Liver (tissue), 9 donors: ENCODE measurements around the gene DLL1. TPM values are rescaled to one million over a fixed set of nuclear protein-coding genes. Genes with fewer than 3 reads are reported as not detected.

Source experiments
- DNase-seq: peaks from one replicate; pipeline ENCODE4 v3.0.0-alpha.2; 2017; ENCODE audit warnings: low spot score
- H3K27ac ChIP-seq, 2 donors: one replicate each; pipeline ENCODE4 v1.7.0; 2013; ENCODE audit warnings: inconsistent platforms in 2 of 2, low read length in 2 of 2, control low read depth in 1 of 2, low read depth in 1 of 2, mild to moderate bottlenecking in 1 of 2
- H3K27me3 ChIP-seq, 4 donors: one replicate each; pipeline versions ENCODE4 v1.6.1 to v1.7.0; 2013; ENCODE audit warnings: low read length in 3 of 4, inconsistent platforms in 1 of 4, mild to moderate bottlenecking in 1 of 4, moderate library complexity in 1 of 4; ENCODE audit not compliant: control insufficient read depth in 4 of 4, insufficient read depth in 4 of 4
- H3K36me3 ChIP-seq, 4 donors: one replicate each; pipeline versions ENCODE4 v1.6.1 to v1.7.0; 2013; ENCODE audit warnings: low read length in 3 of 4, mild to moderate bottlenecking in 3 of 4, low read depth in 1 of 4, moderate library complexity in 1 of 4; ENCODE audit not compliant: control insufficient read depth in 4 of 4, insufficient read depth in 3 of 4
- H3K4me1 ChIP-seq, 4 donors: one replicate each; pipeline versions ENCODE4 v1.6.1 to v1.7.0; 2013; ENCODE audit warnings: low read length in 3 of 4, mild to moderate bottlenecking in 3 of 4, moderate library complexity in 1 of 4; ENCODE audit not compliant: control insufficient read depth in 4 of 4, insufficient read depth in 4 of 4
- H3K4me3 ChIP-seq, 3 donors: one replicate each; pipeline versions ENCODE4 v1.6.1 to v1.7.0; 2013; ENCODE audit warnings: low read length in 3 of 3, control low read depth in 1 of 3, low read depth in 1 of 3, mild to moderate bottlenecking in 1 of 3
- H3K9ac ChIP-seq, 2 donors: one replicate each; pipeline ENCODE4 v1.7.0; 2013; ENCODE audit warnings: low read length in 2 of 2, mild to moderate bottlenecking in 2 of 2, moderate library complexity in 2 of 2, control low read depth in 1 of 2, low read depth in 1 of 2
- H3K9me3 ChIP-seq, 4 donors: one replicate each; pipeline versions ENCODE4 v1.6.1 to v1.7.0; 2013; ENCODE audit warnings: low read length in 3 of 4; ENCODE audit not compliant: control insufficient read depth in 4 of 4
- EGR1 ChIP-seq, 2 donors: IDR thresholded peaks; 2 replicates each; pipeline ENCODE4 v1.6.1; 2016 to 2018; ENCODE audit warnings: antibody characterized with exemption in 2 of 2, low read depth in 2 of 2
- GABPA ChIP-seq, 2 donors: IDR thresholded peaks in 1 of 2; conservative IDR thresholded peaks in 1 of 2; 2 replicates each; pipeline ENCODE4 v1.6.1; 2016; ENCODE audit warnings: antibody characterized with exemption in 2 of 2, mild to moderate bottlenecking in 1 of 2, moderate library complexity in 1 of 2
- HNF4A ChIP-seq, 2 donors: conservative IDR thresholded peaks; 2 replicates each; pipeline ENCODE4 v1.6.1; 2016; ENCODE audit warnings: antibody characterized with exemption in 2 of 2, mild to moderate bottlenecking in 2 of 2
- HNF4G ChIP-seq: IDR thresholded peaks from 2 replicates; pipeline ENCODE4 v1.6.1; 2016; ENCODE audit warnings: antibody characterized with exemption
- JUND ChIP-seq, 2 donors: IDR thresholded peaks; 2 replicates each; pipeline ENCODE4 v1.6.1; 2016; ENCODE audit warnings: antibody characterized with exemption in 2 of 2
- NR2F2 ChIP-seq: IDR thresholded peaks from 2 replicates; pipeline ENCODE4 v1.6.1; 2016; ENCODE audit warnings: antibody characterized with exemption
- RAD21 ChIP-seq, 2 donors: IDR thresholded peaks; 2 replicates each; pipeline ENCODE4 v1.6.1; 2016; ENCODE audit warnings: antibody characterized with exemption in 2 of 2, mild to moderate bottlenecking in 2 of 2
- RXRA ChIP-seq, 2 donors: IDR thresholded peaks; 2 replicates each; pipeline ENCODE4 v1.6.1; 2017 to 2018; ENCODE audit warnings: antibody characterized with exemption in 2 of 2, mild to moderate bottlenecking in 1 of 2
- SP1 ChIP-seq: IDR thresholded peaks from 2 replicates; pipeline ENCODE4 v1.6.1; 2018; ENCODE audit warnings: antibody characterized with exemption, mild to moderate bottlenecking
- TAF1 ChIP-seq: conservative IDR thresholded peaks from 2 replicates; pipeline ENCODE4 v1.6.1; 2016; ENCODE audit warnings: antibody characterized with exemption, mild to moderate bottlenecking
- YY1 ChIP-seq: IDR thresholded peaks from 2 replicates; pipeline ENCODE4 v1.6.1; 2016; ENCODE audit warnings: antibody characterized with exemption, mild to moderate bottlenecking
- WGBS: extraction: QIAGEN DNeasy Blood & Tissue Kit; methylation state at CpG from one replicate; pipeline ENCODE4 v1.1.7; 2013; 5-methylcytosine and 5-hydroxymethylcytosine counted together
- polyA plus RNA-seq, 2 donors: library from polyadenylated mRNA; stranded (reverse) in 1 of 2; unstranded in 1 of 2; fragments of 200-250 nt in 1 of 2; fragments of >200 nt in 1 of 2; fragmentation: Nextera tagmentation in 1 of 2; extraction: Ambion mirVana in 1 of 2; gene quantifications; one replicate each; pipeline versions ENCODE4 v1.2.1 to v1.2.3, GENCODE V29; 2013 to 2015
- total RNA-seq, 2 donors: library from RNA; depleted of rRNA; stranded (reverse); fragments of >200 nt; gene quantifications; one replicate each; pipeline ENCODE4 v1.2.3, GENCODE V29; 2014
- TF ChIP-seq, protein P1 (sequence below): fragments of 150-350 bp; IDR thresholded peaks from 2 replicates; pipeline ENCODE4 v1.5.1; 2017; ENCODE audit warnings: improper control_type of control experiment, low read depth, low read length; ENCODE audit not compliant: missing input control
- TF ChIP-seq, protein P2 (sequence below): IDR thresholded peaks from 2 replicates; pipeline ENCODE4 v1.6.1; 2016; ENCODE audit warnings: antibody characterized with exemption
- TF ChIP-seq, protein P3 (sequence below): IDR thresholded peaks from 2 replicates; pipeline ENCODE4 v1.6.1; 2016; ENCODE audit warnings: antibody characterized with exemption, mild to moderate bottlenecking
- donor health status: healthy.
- donor health status: healthy.
- donor health status: healthy.
- donor health status: healthy.
- donor health status: healthy.

The DLL1 gene
- total and polyA plus RNA-seq, 4 donors, result 1.0 to 2.3 (median 1.7) TPM

DNA sequence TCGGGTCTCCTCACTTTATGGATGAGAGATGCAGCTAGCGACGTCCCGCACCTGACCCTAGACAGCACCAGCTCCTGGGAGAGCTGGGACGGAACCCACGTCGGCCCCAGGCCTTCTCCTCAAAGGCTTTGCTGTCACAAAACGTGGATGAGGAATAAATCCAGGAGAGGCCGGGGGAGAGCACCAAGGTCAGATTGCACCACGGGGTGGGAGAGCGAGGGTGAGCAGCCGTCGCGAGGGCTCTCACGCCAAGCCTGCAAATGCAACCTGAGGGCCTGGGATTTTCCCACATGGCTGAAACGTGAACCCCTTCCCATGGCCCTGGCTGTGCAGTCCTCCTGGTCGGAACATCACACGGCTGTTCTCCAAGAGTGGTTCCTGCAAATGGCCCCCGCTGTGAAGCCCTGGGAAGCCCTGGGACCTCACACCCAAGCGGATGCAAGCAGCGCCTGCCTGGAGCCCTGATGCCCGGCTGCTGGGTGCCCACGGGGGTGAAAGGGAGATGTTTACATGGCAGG lies 45.3 kb downstream of the DLL1 start:
- Histone ChIP-seq H3K4me1 (no peaks in the 10 kb centered on the region), H3K9ac (no peak overlapping the region), H3K9me3 (no peaks in the 10 kb centered on the region), H3K27me3 (peaks cover 0 to 4% (median 0%) of the 10 kb centered on the region in 4 donors), H3K4me3 (no peak overlapping the region), H3K36me3 (no peaks in the 10 kb centered on the region), H3K27ac (no peak overlapping the region)
- TF ChIP-seq RAD21 (IDR thresholded peaks at IDR 0.05) (no peak), EGR1 (IDR thresholded peaks at IDR 0.05; ENCODE audit: low read depth in 2 of 2) (no peak)
- TF ChIP-seq, protein P1, sequence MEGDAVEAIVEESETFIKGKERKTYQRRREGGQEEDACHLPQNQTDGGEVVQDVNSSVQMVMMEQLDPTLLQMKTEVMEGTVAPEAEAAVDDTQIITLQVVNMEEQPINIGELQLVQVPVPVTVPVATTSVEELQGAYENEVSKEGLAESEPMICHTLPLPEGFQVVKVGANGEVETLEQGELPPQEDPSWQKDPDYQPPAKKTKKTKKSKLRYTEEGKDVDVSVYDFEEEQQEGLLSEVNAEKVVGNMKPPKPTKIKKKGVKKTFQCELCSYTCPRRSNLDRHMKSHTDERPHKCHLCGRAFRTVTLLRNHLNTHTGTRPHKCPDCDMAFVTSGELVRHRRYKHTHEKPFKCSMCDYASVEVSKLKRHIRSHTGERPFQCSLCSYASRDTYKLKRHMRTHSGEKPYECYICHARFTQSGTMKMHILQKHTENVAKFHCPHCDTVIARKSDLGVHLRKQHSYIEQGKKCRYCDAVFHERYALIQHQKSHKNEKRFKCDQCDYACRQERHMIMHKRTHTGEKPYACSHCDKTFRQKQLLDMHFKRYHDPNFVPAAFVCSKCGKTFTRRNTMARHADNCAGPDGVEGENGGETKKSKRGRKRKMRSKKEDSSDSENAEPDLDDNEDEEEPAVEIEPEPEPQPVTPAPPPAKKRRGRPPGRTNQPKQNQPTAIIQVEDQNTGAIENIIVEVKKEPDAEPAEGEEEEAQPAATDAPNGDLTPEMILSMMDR, result no peak
- 72% methylated on average over 23 of the region's 23 CpGs for WGBS
- DNase-seq, result no peak

DNA sequence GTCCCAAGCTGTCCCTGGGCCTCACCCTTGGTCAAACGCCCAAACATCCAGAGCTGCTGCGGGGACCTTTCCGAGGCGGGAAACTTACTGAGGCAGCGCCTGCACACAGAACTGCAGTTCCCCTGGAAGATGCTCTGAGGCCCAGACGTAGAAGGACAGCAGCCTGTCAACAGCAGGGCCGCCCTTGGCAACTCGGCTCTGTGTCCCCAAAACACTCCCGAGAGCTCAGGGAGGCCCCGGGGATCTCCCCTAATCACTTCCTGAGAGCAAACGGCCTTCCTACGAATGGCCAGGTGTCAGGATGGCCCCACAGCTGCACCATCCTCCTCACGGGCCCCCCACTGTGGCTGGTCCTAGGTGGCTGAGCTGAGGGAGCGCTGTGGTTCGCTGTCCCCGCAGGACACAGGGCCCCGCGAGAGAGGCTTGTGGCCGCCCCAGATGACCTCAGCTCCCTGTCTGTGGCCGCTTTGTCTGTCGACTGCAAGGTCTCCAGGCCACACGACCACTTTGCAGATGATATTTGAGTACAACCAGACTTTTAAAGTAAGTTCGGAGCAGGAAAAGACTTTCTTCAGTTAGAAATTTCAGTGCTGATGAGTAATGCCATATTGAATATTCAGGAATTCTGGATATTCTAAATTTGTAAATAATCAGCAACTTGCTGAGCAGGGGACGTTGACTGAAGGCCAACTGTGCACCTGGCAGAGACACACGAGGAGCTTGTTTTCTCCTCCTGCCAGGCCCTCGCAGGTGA lies 46.0 kb downstream of the DLL1 start:
- no peaks in the 10 kb centered on the region for H3K9me3 ChIP-seq
- H3K4me3 ChIP-seq, result no peak overlapping the region
- no peak overlapping the region for H3K9ac ChIP-seq
- TF ChIP-seq, protein P1, result no peak
- TF ChIP-seq NR2F2, result no peak
- TF ChIP-seq TAF1, result no peak
- TF ChIP-seq EGR1 (IDR thresholded peaks at IDR 0.05; ENCODE audit: low read depth in 2 of 2), result no peak
- TF ChIP-seq, protein P2, sequence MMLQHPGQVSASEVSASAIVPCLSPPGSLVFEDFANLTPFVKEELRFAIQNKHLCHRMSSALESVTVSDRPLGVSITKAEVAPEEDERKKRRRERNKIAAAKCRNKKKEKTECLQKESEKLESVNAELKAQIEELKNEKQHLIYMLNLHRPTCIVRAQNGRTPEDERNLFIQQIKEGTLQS, result no peak
- TF ChIP-seq, protein P3, sequence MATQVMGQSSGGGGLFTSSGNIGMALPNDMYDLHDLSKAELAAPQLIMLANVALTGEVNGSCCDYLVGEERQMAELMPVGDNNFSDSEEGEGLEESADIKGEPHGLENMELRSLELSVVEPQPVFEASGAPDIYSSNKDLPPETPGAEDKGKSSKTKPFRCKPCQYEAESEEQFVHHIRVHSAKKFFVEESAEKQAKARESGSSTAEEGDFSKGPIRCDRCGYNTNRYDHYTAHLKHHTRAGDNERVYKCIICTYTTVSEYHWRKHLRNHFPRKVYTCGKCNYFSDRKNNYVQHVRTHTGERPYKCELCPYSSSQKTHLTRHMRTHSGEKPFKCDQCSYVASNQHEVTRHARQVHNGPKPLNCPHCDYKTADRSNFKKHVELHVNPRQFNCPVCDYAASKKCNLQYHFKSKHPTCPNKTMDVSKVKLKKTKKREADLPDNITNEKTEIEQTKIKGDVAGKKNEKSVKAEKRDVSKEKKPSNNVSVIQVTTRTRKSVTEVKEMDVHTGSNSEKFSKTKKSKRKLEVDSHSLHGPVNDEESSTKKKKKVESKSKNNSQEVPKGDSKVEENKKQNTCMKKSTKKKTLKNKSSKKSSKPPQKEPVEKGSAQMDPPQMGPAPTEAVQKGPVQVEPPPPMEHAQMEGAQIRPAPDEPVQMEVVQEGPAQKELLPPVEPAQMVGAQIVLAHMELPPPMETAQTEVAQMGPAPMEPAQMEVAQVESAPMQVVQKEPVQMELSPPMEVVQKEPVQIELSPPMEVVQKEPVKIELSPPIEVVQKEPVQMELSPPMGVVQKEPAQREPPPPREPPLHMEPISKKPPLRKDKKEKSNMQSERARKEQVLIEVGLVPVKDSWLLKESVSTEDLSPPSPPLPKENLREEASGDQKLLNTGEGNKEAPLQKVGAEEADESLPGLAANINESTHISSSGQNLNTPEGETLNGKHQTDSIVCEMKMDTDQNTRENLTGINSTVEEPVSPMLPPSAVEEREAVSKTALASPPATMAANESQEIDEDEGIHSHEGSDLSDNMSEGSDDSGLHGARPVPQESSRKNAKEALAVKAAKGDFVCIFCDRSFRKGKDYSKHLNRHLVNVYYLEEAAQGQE, result no peak
- no peak for TF ChIP-seq SP1
- no peak for TF ChIP-seq GABPA (IDR thresholded peaks at IDR 0.05 in 1 of 2, conservative IDR thresholded peaks at IDR 0.05 in 1 of 2)
- TF ChIP-seq YY1, result no peak
- no peak for TF ChIP-seq HNF4A (conservative IDR thresholded peaks at IDR 0.05)
- TF ChIP-seq HNF4G, result no peak
- no peak for TF ChIP-seq RXRA (IDR thresholded peaks at IDR 0.05)
- TF ChIP-seq JUND (IDR thresholded peaks at IDR 0.05), result no peak
- H3K27me3 ChIP-seq, result peaks cover 0 to 4% (median 0%) of the 10 kb centered on the region in 4 donors
- 81% methylated on average over 26 of the region's 26 CpGs for WGBS
- no peak for DNase-seq
- no peaks in the 10 kb centered on the region for H3K4me1 ChIP-seq
- no peaks in the 10 kb centered on the region for H3K36me3 ChIP-seq
- H3K27ac ChIP-seq, result no peak overlapping the region
